HUES64 (cell line): ENCODE results near the gene RAB15.

Experiments used
- H3K27ac ChIP-seq: 2 replicates; pipeline ENCODE4 v1.7.0; 2013; ENCODE audit warnings: low read depth, low read length, inconsistent platforms
- H3K27me3 ChIP-seq: 2 replicates; pipeline ENCODE4 v1.6.1; 2013; ENCODE audit warnings: mild to moderate bottlenecking, low read length; ENCODE audit not compliant: insufficient read depth
- H3K36me3 ChIP-seq: 2 replicates; pipeline ENCODE4 v1.6.1; 2013; ENCODE audit warnings: mild to moderate bottlenecking, low read length; ENCODE audit not compliant: insufficient read depth
- H3K4me1 ChIP-seq: 2 replicates; pipeline ENCODE4 v1.6.1; 2013; ENCODE audit warnings: mild to moderate bottlenecking, low read length, moderate library complexity; ENCODE audit not compliant: insufficient read depth
- H3K4me3 ChIP-seq: 2 replicates; pipeline ENCODE4 v1.5.1; 2013; ENCODE audit warnings: mild to moderate bottlenecking, low read length, moderate library complexity
- H3K9ac ChIP-seq: 2 replicates; pipeline ENCODE4 v1.6.1; 2013; ENCODE audit warnings: mild to moderate bottlenecking, low read depth, low read length
- H3K9me3 ChIP-seq: 2 replicates; pipeline ENCODE4 v1.6.1; 2013; ENCODE audit warnings: low read depth, low read length; ENCODE audit not compliant: insufficient read depth
- WGBS: fragments of 150-250, 120-280 bp; methylation state at CpG from one replicate; pipeline ENCODE4 v1.1.7; 2013; ENCODE audit warnings: missing lambda C conversion rate; 5-methylcytosine and 5-hydroxymethylcytosine counted together

The RAB15 gene

DNA sequence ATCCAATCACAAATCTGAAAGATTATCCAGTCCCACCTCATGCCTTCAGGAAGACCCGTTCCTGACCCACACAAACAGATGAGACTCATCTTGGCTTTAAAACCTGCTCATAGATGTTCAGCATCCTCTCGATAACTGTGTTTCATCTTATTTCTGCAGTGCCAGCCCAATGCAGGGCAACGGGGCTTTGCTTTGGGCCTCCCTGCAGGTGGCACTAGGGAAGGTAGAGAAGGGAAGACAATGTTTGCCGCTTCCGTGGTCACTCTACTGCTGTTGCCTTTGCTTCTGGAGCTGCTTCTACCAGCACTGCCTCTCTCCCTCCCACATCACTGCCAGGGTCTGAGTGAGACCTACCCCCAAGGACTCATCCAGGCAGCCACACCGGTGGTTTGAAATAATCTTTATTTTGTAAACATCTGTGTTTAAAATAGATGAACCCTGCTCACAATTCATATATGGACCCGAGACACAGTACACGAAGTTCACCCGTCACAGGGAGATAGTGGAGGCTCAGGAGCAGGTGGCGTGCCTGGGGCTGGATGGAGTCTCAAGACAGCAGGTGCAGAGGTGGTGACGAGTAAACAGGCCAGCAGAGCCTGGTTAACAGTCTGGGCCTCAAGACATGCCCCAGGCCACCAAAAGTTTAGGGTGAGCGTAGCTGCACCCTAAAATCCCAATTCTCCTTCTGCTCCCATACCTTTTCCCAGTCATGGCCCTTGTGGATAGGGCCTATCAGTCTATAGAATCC, 26.5 kb downstream of the RAB15 start:
- H3K4me3 ChIP-seq = no peak overlapping the region
- WGBS = 93% methylated on average over 12 of the region's 12 CpGs
- H3K9ac ChIP-seq = no peak overlapping the region
- H3K9me3 ChIP-seq = no peaks in the 10 kb centered on the region
- H3K36me3 ChIP-seq = peaks cover 36% of the 10 kb centered on the region
- H3K27me3 ChIP-seq = no peaks in the 10 kb centered on the region
- no peak overlapping the region for H3K27ac ChIP-seq
- peaks cover 14% of the 10 kb centered on the region; the same call in 1 of the 2 replicates for H3K4me1 ChIP-seq

- 94% methylated on average over 3 of the region's 4 CpGs for WGBS
- H3K9ac ChIP-seq = no peak overlapping the region
- no peak overlapping the region for H3K27ac ChIP-seq
- H3K4me1 ChIP-seq = peaks cover 14% of the 10 kb centered on the region; the same call in 1 of the 2 replicates
- peaks cover 28% of the 10 kb centered on the region for H3K36me3 ChIP-seq
- H3K9me3 ChIP-seq = no peaks in the 10 kb centered on the region
- H3K4me3 ChIP-seq = no peak overlapping the region
- H3K27me3 ChIP-seq = no peaks in the 10 kb centered on the region
Observed at GRCh38 chr14:64944861-64945260, 27.3 kb downstream of the RAB15 start.

DNA sequence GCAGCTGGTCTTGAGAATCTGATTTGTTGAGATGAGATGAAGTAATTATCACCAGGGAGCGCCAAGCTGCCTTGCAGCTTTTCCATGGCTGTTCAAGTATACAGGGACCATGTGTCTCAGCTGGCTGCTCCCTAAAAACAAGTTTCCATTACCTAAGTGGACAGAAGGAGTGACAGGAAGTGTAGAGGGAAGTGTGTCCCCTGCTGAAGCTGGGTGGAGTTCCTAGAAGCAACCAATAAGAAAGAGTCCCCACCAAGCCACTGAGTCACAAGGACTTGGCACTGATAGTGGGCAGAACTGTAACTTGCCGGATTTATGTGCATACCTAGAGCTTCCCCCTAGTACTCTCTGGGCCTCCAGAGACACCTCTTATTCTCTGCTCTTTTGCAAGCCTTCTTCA, 28.1 kb downstream of the RAB15 start:
- H3K27ac ChIP-seq = no peak overlapping the region
- 87% methylated on average over 2 of the region's 2 CpGs for WGBS

DNA sequence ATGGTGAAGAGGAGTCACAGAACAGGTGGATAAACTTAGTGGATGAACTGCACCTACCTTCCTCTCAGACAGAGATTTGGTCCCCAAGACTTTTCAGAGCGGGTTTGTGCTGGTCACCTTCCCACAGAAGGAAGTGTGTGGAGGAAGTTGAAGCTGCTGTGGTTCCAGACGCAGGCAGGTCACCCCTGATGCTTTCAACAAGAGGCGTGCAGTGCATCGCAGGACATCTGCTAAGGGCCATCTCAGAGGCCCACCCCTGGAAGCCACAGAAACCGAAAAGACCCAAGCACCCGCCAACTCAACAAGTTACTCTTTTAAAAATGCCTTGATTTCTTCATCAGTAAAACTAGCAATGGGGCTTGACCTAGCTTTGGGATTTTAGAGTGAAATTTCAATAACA, 28.6 kb downstream of the RAB15 start:
- H3K9me3 ChIP-seq = no peaks in the 10 kb centered on the region
- H3K4me3 ChIP-seq = no peak overlapping the region
- H3K9ac ChIP-seq = no peak overlapping the region
- WGBS = 91% methylated on average over 6 of the region's 6 CpGs
- H3K27me3 ChIP-seq = no peaks in the 10 kb centered on the region
- peaks cover 14% of the 10 kb centered on the region; the same call in 1 of the 2 replicates for H3K4me1 ChIP-seq
- H3K36me3 ChIP-seq = peaks cover 20% of the 10 kb centered on the region; the same call in 1 of the 2 replicates
- no peak overlapping the region for H3K27ac ChIP-seq

More for the DNA sequence above, 28.1 kb downstream of the RAB15 start:
- peaks cover 24% of the 10 kb centered on the region for H3K36me3 ChIP-seq
- H3K9ac ChIP-seq = no peak overlapping the region
- H3K27me3 ChIP-seq = no peaks in the 10 kb centered on the region
- peaks cover 14% of the 10 kb centered on the region; the same call in 1 of the 2 replicates for H3K4me1 ChIP-seq
- H3K4me3 ChIP-seq = no peak overlapping the region
- no peaks in the 10 kb centered on the region for H3K9me3 ChIP-seq

DNA sequence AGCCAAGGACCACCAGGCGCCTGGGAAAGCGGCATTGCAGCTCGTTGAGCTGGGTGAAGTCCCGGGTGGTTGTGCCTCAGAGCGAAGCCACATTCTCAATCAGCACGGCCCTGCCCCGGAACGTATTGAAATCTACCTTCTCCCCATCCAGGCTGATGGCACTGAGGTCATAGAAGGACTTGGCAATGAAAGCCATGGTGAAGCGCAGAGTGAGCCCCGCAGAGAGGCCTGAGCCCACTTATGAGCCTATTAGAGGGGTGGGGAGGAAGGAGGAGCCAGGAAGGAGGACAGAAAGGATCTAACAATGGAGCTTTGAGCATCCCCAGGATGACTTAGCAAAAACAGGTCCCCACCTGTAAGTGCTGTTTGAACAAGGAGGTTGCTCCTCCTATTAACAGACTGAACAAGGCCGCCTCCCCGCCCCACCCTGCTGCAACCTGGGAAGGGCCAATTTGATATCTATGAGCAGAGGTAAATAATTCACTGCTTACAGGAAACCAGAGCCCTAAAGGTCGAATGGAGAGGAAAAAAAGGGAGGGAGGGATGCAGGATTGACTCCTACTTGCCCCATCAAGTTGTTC, 29.5 kb downstream of the RAB15 start, which contains the start of gene GPX2:
Gene GPX2 (minus strand): TSS at position 215 of the 581 bp plus-strand sequence. CDS start 19 bp downstream, at position 196.
- Histone ChIP-seq H3K27ac (no peak within 1 kb of the TSS), H3K27me3 (no peaks in the 10 kb centered on the region), H3K9me3 (no peaks in the 10 kb centered on the region), H3K36me3 (peaks cover 12% of the 10 kb centered on the region; the same call in 1 of the 2 replicates), H3K4me3 (no peak within 1 kb of the TSS), H3K9ac (no peak within 1 kb of the TSS), H3K4me1 (peaks cover 14% of the 10 kb centered on the region; the same call in 1 of the 2 replicates)
- 84% methylated on average over 13 of the region's 13 CpGs for WGBS

GRCh38 chr14:64940336-64940910, 31.7 kb downstream of the RAB15 start:
- Histone ChIP-seq H3K4me1 (peaks cover 14% of the 10 kb centered on the region; the same call in 1 of the 2 replicates), H3K36me3 (no peaks in the 10 kb centered on the region), H3K27ac (no peak overlapping the region), H3K4me3 (no peak overlapping the region), H3K27me3 (no peaks in the 10 kb centered on the region), H3K9ac (no peak overlapping the region), H3K9me3 (no peaks in the 10 kb centered on the region)
- 89% methylated on average over 3 of the region's 3 CpGs for WGBS

GRCh38 chr14:64939817-64940190, 32.3 kb downstream of the RAB15 start:
- no peak overlapping the region for H3K27ac ChIP-seq
- 88% methylated on average over 2 of the region's 3 CpGs for WGBS

GRCh38 chr14:64938972-64939816, 32.9 kb downstream of the RAB15 start:
- WGBS = 91% methylated on average over 17 of the region's 17 CpGs
- H3K4me3 ChIP-seq = no peak overlapping the region
- no peak overlapping the region for H3K9ac ChIP-seq
- no peaks in the 10 kb centered on the region for H3K27me3 ChIP-seq
- H3K9me3 ChIP-seq = no peaks in the 10 kb centered on the region
- H3K27ac ChIP-seq = no peak overlapping the region
- peaks cover 13% of the 10 kb centered on the region; the same call in 1 of the 2 replicates for H3K4me1 ChIP-seq
- peaks cover 6% of the 10 kb centered on the region for H3K36me3 ChIP-seq

More at GRCh38 chr14:64939817-64940190, 32.3 kb downstream of the RAB15 start:
- Histone ChIP-seq H3K4me1 (peaks cover 14% of the 10 kb centered on the region; the same call in 1 of the 2 replicates), H3K27me3 (no peaks in the 10 kb centered on the region), H3K9ac (no peak overlapping the region), H3K9me3 (no peaks in the 10 kb centered on the region), H3K36me3 (no peaks in the 10 kb centered on the region; the same call in 1 of the 2 replicates), H3K4me3 (no peak overlapping the region)

DNA sequence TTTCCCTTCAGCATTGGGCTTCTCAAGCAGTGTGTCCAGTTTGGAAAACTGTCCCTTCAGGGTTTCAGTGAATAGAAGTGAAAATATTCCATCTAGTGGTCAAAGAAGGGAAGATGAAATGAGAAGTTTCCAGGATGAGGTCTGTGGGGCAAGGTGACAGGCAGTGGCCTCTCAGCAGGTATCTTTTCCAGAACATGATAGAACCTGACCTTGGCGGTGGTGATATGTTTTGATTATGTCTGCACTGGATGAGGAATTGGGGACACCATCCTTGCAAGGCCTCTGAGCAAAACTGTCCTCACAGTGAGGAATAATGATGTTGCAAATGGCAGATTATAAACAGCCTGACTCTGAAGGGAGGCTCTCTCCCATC, 34.3 kb downstream of the RAB15 start:
- Histone ChIP-seq H3K36me3 (peaks cover 19% of the 10 kb centered on the region), H3K9me3 (no peaks in the 10 kb centered on the region), H3K4me3 (no peak overlapping the region), H3K27me3 (no peaks in the 10 kb centered on the region), H3K9ac (no peak overlapping the region), H3K4me1 (peaks cover 4% of the 10 kb centered on the region; the same call in 1 of the 2 replicates), H3K27ac (no peak overlapping the region)
- 100% methylated on average over 1 of the region's 1 CpG for WGBS

- 91% methylated on average over 1 of the region's 1 CpG for WGBS
- H3K9ac ChIP-seq = no peak overlapping the region
- peaks cover 24% of the 10 kb centered on the region for H3K36me3 ChIP-seq
- H3K4me3 ChIP-seq = no peak overlapping the region
- H3K27ac ChIP-seq = no peak overlapping the region
- no peaks in the 10 kb centered on the region for H3K4me1 ChIP-seq
- no peaks in the 10 kb centered on the region for H3K27me3 ChIP-seq
- no peaks in the 10 kb centered on the region for H3K9me3 ChIP-seq
Observed at GRCh38 chr14:64937171-64937820, 34.8 kb downstream of the RAB15 start.
